ENCODE measurements around the gene DIS3L. TPM values are rescaled to one million over a fixed set of nuclear protein-coding genes. Genes with fewer than 3 reads are reported as not detected.
"Not testable (repeated sequence)": the region's sequence is repeated elsewhere in the genome, so short reads cannot be mapped to it uniquely, and the experiment has no call there.

DIS3L gene

GRCh38 chr15:66378814-66379430, 85.6 kb downstream of the DIS3L start:
- no peak overlapping the region for H2AK5ac ChIP-seq (ENCODE audit: low read depth, low read length)
- H3K23ac ChIP-seq (ENCODE audit: low read depth, low read length, poor library complexity): no peak overlapping the region
- H2BK15ac ChIP-seq (ENCODE audit: low read length): no peak overlapping the region
- no peak overlapping the region for H3K9ac ChIP-seq (ENCODE audit: low read depth, low read length, poor library complexity)
- no peak overlapping the region for H2BK120ac ChIP-seq (ENCODE audit: low read depth, low read length)
- H3K79me1 ChIP-seq (ENCODE audit: low read depth, low read length): no peaks in the 10 kb centered on the region
- H3K4ac ChIP-seq (ENCODE audit: low read length): no peak overlapping the region
- H3K4me1 ChIP-seq (ENCODE audit: control insufficient read depth in 2 of 2, insufficient read depth in 1 of 2, low read depth in 1 of 2, low read length in 2 of 2): no peaks in the 10 kb centered on the region
- no peak overlapping the region for H2BK5ac ChIP-seq (ENCODE audit: low read length)
- no peak for DNase-seq (ENCODE audit: low spot score)
- H3K14ac ChIP-seq (ENCODE audit: low read length): no peak overlapping the region
- no peak overlapping the region for H2BK12ac ChIP-seq (ENCODE audit: low read length)
- H3K4me3 ChIP-seq (ENCODE audit: low read length in 2 of 2): no peak overlapping the region
- H4K8ac ChIP-seq (ENCODE audit: low read depth, low read length): no peak overlapping the region
- peaks cover 0 to 5% of the 10 kb centered on the region in 2 donors for H3K9me3 ChIP-seq (replicated peaks in 1 of 2; ENCODE audit: control insufficient read depth in 2 of 2, insufficient read depth in 1 of 2, low read depth in 1 of 2, low read length in 2 of 2)
- H3K27ac ChIP-seq (replicated peaks; ENCODE audit: low read length): no peak overlapping the region
- no peak overlapping the region for H4K91ac ChIP-seq (ENCODE audit: low read depth, low read length, poor library complexity)
- no peaks in the 10 kb centered on the region for H3K36me3 ChIP-seq (replicated peaks in 1 of 2; ENCODE audit: control insufficient read depth in 2 of 2, insufficient read depth in 2 of 2, low read length in 2 of 2)
- H2AFZ ChIP-seq (ENCODE audit: low read length): no peak overlapping the region
- no peak overlapping the region for H3K18ac ChIP-seq (ENCODE audit: low read length)
- no peaks in the 10 kb centered on the region for H3K27me3 ChIP-seq (ENCODE audit: control insufficient read depth in 3 of 3, insufficient read depth in 3 of 3, low read depth in 1 of 3, low read length in 3 of 3)
- no peak overlapping the region for H3K4me2 ChIP-seq (ENCODE audit: insufficient read depth, low read length, poor library complexity, severe bottlenecking)
- no CpG with 5 or more reads among the region's 7 CpGs for WGBS, 2 donors (ENCODE audit: extremely low coverage in 2 of 2, insufficient read length in 2 of 2, insufficient replicate concordance in 1 of 2)

DNA sequence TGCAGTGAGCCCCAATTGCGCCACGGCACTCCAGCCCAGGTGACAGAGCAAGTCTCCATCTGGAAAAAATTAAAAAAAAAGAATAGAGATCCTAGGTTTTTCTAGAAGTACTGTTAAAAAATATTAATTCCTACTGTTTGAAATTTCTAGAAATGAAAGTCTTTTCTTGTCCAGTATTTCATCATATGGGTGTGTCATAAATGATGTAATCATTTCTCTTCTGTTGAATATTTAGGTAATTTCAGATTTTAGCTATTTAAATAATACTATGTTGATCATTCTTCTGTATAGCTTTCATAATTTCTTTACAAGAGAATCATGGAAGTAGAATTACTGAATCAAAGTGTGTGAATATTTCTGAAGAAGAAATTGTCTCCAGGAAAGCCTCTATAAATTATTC, 88.0 kb downstream of the DIS3L start:
- not testable (repeated sequence) for H3K79me1 ChIP-seq (ENCODE audit: low read depth, low read length); H3K27me3 ChIP-seq (ENCODE audit: control insufficient read depth in 3 of 3, insufficient read depth in 3 of 3, low read depth in 1 of 3, low read length in 3 of 3); H3K4me1 ChIP-seq (ENCODE audit: control insufficient read depth in 2 of 2, insufficient read depth in 1 of 2, low read depth in 1 of 2, low read length in 2 of 2); H4K91ac ChIP-seq (ENCODE audit: low read depth, low read length, poor library complexity); H3K36me3 ChIP-seq (replicated peaks in 1 of 2; ENCODE audit: control insufficient read depth in 2 of 2, insufficient read depth in 2 of 2, low read length in 2 of 2); H3K27ac ChIP-seq (replicated peaks; ENCODE audit: low read length); H2BK5ac ChIP-seq (ENCODE audit: low read length); DNase-seq (ENCODE audit: low spot score); H3K14ac ChIP-seq (ENCODE audit: low read length); H2AFZ ChIP-seq (ENCODE audit: low read length); H3K9ac ChIP-seq (ENCODE audit: low read depth, low read length, poor library complexity); H2AK5ac ChIP-seq (ENCODE audit: low read depth, low read length); H3K9me3 ChIP-seq (replicated peaks in 1 of 2; ENCODE audit: control insufficient read depth in 2 of 2, insufficient read depth in 1 of 2, low read depth in 1 of 2, low read length in 2 of 2); H4K8ac ChIP-seq (ENCODE audit: low read depth, low read length); H2BK15ac ChIP-seq (ENCODE audit: low read length); H3K18ac ChIP-seq (ENCODE audit: low read length); H3K4ac ChIP-seq (ENCODE audit: low read length); H3K4me2 ChIP-seq (ENCODE audit: insufficient read depth, low read length, poor library complexity, severe bottlenecking); H2BK12ac ChIP-seq (ENCODE audit: low read length); H2BK120ac ChIP-seq (ENCODE audit: low read depth, low read length); H3K23ac ChIP-seq (ENCODE audit: low read depth, low read length, poor library complexity); H3K4me3 ChIP-seq (ENCODE audit: low read length in 2 of 2)
- no CpG with 5 or more reads among the region's 2 CpGs for WGBS, 2 donors (ENCODE audit: extremely low coverage in 2 of 2, insufficient read length in 2 of 2, insufficient replicate concordance in 1 of 2)

Small RNA genes lying within 50 kb of the gene (small RNA-seq; reads per million reads assigned to genes)
- gene RF00019 (ENCODE audit: insufficient read depth): not detected
- gene SCARNA14 (ENCODE audit: insufficient read depth): 57.2 reads per million, percentile 94 among the genes with 10 or more reads in this experiment

Data from neuronal stem cell (in vitro differentiated cells).